HG02981 (cell line): ENCODE data around the gene ARID3A.
A peak's percentile ranks its signal among the peaks of the same experiment; 100 is the strongest.

ENCODE experiments used
- ATAC-seq: cut with Tn5 transposase; IDR thresholded peaks from one replicate; pipeline ENCODE4 v1.9.1; 2021; ENCODE audit warnings: mild to moderate bottlenecking, moderate library complexity; ENCODE audit not compliant: unreplicated experiment

ARID3A gene

GRCh38 chr19:960601-960938, 34.7 kb downstream of the ARID3A start:
- ATAC-seq: no peak

- ATAC-seq: no peak
Observed at GRCh38 chr19:961866-962620, 36.2 kb downstream of the ARID3A start.

GRCh38 chr19:962683-963400, 37.0 kb downstream of the ARID3A start:
- ATAC-seq: no peak

- no peak for ATAC-seq
Observed at GRCh38 chr19:963486-963951, 37.7 kb downstream of the ARID3A start.

- ATAC-seq: no peak
Observed at GRCh38 chr19:964116-964520, 38.3 kb downstream of the ARID3A start.

GRCh38 chr19:964761-965694, 39.2 kb downstream of the ARID3A start:
- ATAC-seq: no peak

GRCh38 chr19:966485-967088, 40.8 kb downstream of the ARID3A start:
- no peak for ATAC-seq

GRCh38 chr19:970695-971094, 44.9 kb downstream of the ARID3A start:
- ATAC-seq: no peak

- no peak for ATAC-seq
Observed at GRCh38 chr19:971795-972194, 46.0 kb downstream of the ARID3A start.

GRCh38 chr19:972281-972680, 46.4 kb downstream of the ARID3A start:
- ATAC-seq: no peak

- ATAC-seq: no peak
Observed at GRCh38 chr19:973726-974563, 48.1 kb downstream of the ARID3A start.

GRCh38 chr19:974564-975257, 48.9 kb downstream of the ARID3A start:
- ATAC-seq: no peak

- no peak for ATAC-seq
Observed at GRCh38 chr19:976476-976875, 50.6 kb downstream of the ARID3A start.

GRCh38 chr19:977058-977464, 51.2 kb downstream of the ARID3A start:
- ATAC-seq: no peak

- no peak for ATAC-seq
Observed at GRCh38 chr19:979318-979741, 53.5 kb downstream of the ARID3A start.

- ATAC-seq: no peak
Observed at GRCh38 chr19:980133-980998, 54.5 kb downstream of the ARID3A start.

GRCh38 chr19:982567-983170, 56.8 kb downstream of the ARID3A start:
- ATAC-seq: peak; percentile 47
